Effector memory CD4-positive, alpha-beta T cell (primary cell): ENCODE measurements around the gene PHF14.

Experiments
- DNase-seq, 3 donors: peaks; one replicate each; pipeline ENCODE4 v3.0.0-alpha.2; 2020
- H3K27ac ChIP-seq: 2 replicates; pipeline ENCODE4 v1.7.0; 2013; ENCODE audit warnings: mild to moderate bottlenecking, low read length, moderate library complexity; ENCODE audit not compliant: insufficient read depth, poor library complexity, severe bottlenecking
- H3K27me3 ChIP-seq: replicated peaks from 2 replicates; pipeline ENCODE4 v1.7.0; 2013; ENCODE audit warnings: mild to moderate bottlenecking, low read length; ENCODE audit not compliant: insufficient read depth, control insufficient read depth, poor library complexity, severe bottlenecking
- H3K36me3 ChIP-seq: 2 replicates; pipeline ENCODE4 v1.7.0; 2013; ENCODE audit warnings: mild to moderate bottlenecking, low read length, moderate library complexity; ENCODE audit not compliant: control insufficient read depth, insufficient read depth
- H3K4me1 ChIP-seq: 2 replicates; pipeline ENCODE4 v1.7.0; 2013; ENCODE audit warnings: low read length, mild to moderate bottlenecking; ENCODE audit not compliant: control insufficient read depth, insufficient read depth, poor library complexity, severe bottlenecking
- H3K4me3 ChIP-seq: 2 replicates; pipeline ENCODE4 v1.7.0; 2013; ENCODE audit warnings: low read length, low read depth, mild to moderate bottlenecking; ENCODE audit not compliant: insufficient read depth, poor library complexity, severe bottlenecking
- H3K9me3 ChIP-seq: 2 replicates; pipeline ENCODE4 v1.7.0; 2013; ENCODE audit warnings: mild to moderate bottlenecking, low read length, moderate library complexity; ENCODE audit not compliant: control insufficient read depth

PHF14 gene

DNA sequence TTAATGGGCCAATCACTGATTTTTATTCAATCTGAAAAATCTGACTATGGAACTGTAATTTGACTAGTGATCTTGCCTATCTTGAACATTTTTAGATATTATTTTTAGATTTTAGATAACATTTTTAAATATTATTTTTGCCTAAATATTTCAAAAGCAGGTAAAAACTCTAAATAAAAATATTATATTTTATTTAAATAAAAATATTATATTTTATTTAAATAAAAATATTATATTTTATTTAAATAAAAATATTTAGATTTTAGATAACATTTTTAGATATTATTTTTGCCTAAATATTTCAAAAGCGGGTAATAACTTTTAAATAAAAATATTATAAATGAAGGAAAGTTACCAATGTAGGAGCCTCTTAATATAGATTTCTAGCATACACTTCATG, 187.8 kb downstream of the PHF14 start:
- DNase-seq = no peak
- H3K36me3 ChIP-seq = no peaks in the 10 kb centered on the region

DNA sequence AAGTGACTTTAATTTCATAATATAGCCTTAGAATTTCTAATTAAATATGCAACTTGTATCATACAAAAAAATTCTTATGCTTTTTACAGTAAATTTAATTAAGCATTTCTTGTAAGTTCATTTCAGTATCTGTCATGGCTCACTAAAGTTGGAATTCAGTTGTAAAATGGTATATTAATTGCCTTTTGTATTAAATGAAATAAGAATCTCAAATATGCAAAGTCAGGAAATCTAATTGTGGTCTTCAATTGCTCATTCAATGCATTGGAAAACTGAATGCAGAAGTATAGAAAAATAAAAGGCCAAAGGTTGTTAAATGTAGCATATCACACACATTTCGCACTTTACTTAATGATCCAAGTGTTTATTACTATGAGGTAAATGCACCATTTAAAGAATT, 189.5 kb downstream of the PHF14 start:
- Histone ChIP-seq H3K9me3 (no peaks in the 10 kb centered on the region), H3K36me3 (no peaks in the 10 kb centered on the region), H3K27me3 (no peaks in the 10 kb centered on the region), H3K4me1 (no peaks in the 10 kb centered on the region), H3K4me3 (no peak overlapping the region), H3K27ac (no peak overlapping the region)
- DNase-seq = no peak

More for the DNA sequence above, 187.8 kb downstream of the PHF14 start:
- Histone ChIP-seq H3K27me3 (no peaks in the 10 kb centered on the region), H3K4me1 (no peaks in the 10 kb centered on the region), H3K27ac (no peak overlapping the region), H3K4me3 (no peak overlapping the region), H3K9me3 (no peaks in the 10 kb centered on the region)

DNA sequence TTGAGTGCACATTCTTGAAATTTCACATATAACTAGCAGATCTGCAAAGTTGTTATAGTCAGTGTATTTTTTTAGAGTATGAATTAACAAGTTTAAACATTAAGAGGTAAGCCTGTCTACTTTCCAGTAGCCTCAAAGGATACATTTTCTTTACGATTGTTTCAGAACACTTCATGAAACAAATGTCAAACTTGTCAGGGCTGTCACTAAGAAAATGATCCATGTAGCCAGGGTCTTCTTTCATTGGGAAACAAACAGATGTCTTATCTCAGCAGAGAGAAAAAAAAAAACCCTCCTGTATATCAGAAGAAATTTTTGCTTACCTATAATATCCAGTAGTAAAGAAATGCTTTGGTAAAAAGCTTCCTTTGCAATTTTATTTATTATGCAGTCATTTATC, 192.4 kb downstream of the PHF14 start:
- Histone ChIP-seq H3K27me3 (no peaks in the 10 kb centered on the region), H3K27ac (no peak overlapping the region), H3K9me3 (no peaks in the 10 kb centered on the region), H3K4me1 (no peaks in the 10 kb centered on the region), H3K36me3 (no peaks in the 10 kb centered on the region), H3K4me3 (no peak overlapping the region)
- DNase-seq = no peak

DNA sequence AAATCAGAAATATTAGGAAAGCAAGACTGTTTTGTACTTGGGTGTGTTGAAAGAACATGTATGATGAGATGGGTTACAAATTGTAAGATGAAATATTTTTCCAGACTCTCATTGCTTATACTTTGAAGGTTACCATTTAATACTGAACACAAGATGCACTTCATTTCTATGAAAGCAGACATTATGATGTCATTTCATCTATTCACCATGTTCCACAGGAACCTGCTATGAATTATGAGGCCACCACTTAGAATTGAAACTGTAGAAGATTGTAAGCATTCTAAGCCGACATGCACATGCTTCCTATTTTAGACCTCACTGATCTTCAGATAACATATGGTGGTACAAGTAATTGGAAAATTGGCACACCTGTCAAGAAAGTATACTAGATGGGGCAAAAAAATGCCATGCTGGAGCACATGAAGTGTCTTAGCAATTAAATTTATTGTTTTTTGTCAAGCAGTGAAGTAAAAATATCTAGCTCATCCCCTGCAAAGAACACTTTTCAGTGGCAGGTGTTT, 195.0 kb downstream of the PHF14 start:
- Histone ChIP-seq H3K9me3 (no peaks in the 10 kb centered on the region), H3K4me3 (no peak overlapping the region), H3K36me3 (no peaks in the 10 kb centered on the region), H3K27ac (no peak overlapping the region), H3K27me3 (no peaks in the 10 kb centered on the region), H3K4me1 (no peaks in the 10 kb centered on the region)
- DNase-seq = no peak

DNA sequence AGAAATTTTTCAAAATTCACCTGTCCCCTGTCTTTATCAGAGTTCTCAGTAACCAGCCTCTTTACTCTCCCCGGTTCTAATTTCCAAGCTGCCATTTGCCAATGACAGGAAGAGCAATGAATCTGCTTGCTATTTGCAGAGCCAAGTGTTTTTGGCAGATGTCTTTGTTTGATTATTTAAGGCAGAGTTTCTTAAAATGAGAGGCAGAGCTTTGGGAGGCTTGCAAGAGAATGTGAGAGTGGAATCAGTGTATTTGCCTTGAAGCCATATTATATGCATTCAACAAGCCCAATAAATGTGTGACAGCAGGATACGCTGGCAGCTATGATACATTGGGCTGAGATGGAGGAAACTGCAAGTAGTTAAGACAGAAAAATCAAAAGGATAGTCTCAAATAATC, 196.5 kb downstream of the PHF14 start:
- DNase-seq = no peak
- Histone ChIP-seq H3K27ac (no peak overlapping the region), H3K36me3 (no peaks in the 10 kb centered on the region), H3K9me3 (no peaks in the 10 kb centered on the region), H3K4me1 (no peaks in the 10 kb centered on the region), H3K27me3 (no peaks in the 10 kb centered on the region), H3K4me3 (no peak overlapping the region)

DNA sequence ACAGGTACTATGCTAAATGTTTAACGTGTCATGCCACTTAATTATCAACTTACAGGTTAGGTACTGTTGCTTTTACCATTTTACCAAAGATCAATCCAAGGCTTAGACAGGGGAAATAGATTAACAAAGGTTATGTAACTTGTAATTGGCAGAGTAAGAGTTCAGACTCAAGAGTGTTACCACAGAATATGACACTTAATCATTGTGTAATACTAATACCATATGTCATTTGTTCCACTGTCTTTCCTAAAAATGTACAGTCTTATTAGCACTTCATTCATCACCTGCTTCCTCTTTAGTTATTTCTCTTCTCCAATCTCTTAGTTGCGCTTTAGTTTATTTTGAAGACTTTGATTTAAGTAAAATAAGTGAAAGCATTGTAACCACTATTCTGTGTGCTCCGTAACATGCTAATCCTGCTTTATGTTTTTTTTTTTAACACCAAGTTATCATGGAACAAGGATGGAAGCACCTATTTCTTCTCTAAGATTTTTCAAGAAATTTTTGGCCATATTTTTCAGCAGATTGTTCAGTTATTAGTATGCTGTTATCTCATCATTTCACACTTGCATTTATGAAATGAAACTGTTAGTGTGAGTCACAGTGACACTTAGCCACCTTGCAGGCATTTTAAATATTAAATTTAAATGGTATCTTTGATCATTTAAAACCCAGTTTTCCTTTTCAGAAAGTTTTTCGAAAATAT, 197.3 kb downstream of the PHF14 start:
- no peak for DNase-seq

DNA sequence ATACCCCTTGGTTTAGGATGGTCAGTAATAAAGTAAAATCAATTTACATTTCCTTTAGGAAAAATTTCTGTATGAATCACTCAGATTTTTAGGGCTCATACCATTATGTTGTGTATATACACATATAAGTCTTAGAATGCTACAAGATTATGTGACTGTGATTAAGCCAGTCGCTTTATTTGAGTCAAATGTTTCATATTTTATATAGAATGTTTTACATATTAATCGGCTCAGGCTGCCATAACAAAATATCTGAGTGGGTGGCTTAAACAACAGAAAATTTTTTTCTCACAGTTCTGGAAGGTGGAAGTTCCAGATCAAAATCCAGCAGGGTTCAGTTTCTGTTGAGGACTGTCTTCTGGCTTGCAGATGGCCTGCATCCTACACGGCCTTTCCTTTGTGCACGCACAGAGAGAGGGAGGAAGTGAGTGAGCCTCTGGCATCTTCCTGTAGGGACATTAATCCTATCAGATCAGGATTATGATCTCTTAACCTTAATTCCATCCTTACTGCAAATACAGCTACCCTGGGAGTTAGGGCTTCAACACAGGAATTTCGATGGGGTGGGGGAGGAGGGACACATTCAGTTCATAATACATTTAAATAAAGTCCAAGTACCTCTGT, 198.0 kb downstream of the PHF14 start:
- no peaks in the 10 kb centered on the region for H3K36me3 ChIP-seq
- no peak overlapping the region for H3K27ac ChIP-seq
- no peak for DNase-seq
- no peak overlapping the region for H3K4me3 ChIP-seq
- no peaks in the 10 kb centered on the region for H3K9me3 ChIP-seq
- H3K27me3 ChIP-seq = no peaks in the 10 kb centered on the region
- H3K4me1 ChIP-seq = no peaks in the 10 kb centered on the region

More for the DNA sequence above, 197.3 kb downstream of the PHF14 start:
- Histone ChIP-seq H3K4me1 (no peaks in the 10 kb centered on the region), H3K4me3 (no peak overlapping the region), H3K9me3 (no peaks in the 10 kb centered on the region), H3K36me3 (no peaks in the 10 kb centered on the region), H3K27me3 (no peaks in the 10 kb centered on the region), H3K27ac (no peak overlapping the region)

DNA sequence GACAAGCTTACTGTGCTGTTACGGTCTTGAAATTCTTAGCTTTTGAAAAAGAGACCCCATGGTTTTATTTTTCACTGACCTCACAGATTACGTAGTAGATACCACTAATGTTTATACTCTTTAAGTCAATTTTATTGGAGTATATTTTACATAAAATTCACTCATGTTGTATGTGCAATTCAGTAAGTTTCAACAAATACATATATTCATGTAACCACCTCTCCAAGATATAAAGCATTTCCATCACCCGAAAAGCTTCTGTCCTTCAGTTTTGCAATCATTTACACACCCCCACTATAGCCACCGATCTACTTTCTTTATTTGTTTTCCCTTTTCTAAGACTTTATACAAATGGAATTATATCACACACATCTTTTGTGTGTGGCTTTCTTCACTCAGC, 199.2 kb downstream of the PHF14 start:
- no peak for DNase-seq
- Histone ChIP-seq H3K27me3 (no peaks in the 10 kb centered on the region), H3K27ac (no peak overlapping the region), H3K36me3 (no peaks in the 10 kb centered on the region), H3K9me3 (no peaks in the 10 kb centered on the region), H3K4me1 (no peaks in the 10 kb centered on the region), H3K4me3 (no peak overlapping the region)

DNA sequence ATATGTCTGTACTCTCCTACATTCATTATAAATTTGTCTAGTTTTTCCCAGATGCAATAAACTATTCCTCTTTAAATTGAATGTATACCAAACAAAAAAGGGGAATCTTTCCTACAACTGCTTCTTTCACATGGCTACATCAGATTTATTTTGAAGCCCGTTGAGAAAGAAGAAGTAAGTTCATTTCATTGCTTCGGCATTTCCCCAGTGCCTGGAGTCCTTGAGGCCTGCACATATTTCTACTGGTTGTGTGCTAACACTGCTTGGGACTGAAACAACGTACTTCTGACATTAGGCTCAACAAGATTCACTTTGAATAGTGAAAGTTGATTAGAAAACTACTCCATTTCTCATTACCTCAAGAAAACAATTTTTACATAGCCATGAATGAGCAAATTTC, 201.7 kb downstream of the PHF14 start:
- Histone ChIP-seq H3K27ac (no peak overlapping the region), H3K4me3 (no peak overlapping the region), H3K27me3 (no peaks in the 10 kb centered on the region), H3K9me3 (no peaks in the 10 kb centered on the region), H3K4me1 (no peaks in the 10 kb centered on the region), H3K36me3 (no peaks in the 10 kb centered on the region)
- DNase-seq = no peak

DNA sequence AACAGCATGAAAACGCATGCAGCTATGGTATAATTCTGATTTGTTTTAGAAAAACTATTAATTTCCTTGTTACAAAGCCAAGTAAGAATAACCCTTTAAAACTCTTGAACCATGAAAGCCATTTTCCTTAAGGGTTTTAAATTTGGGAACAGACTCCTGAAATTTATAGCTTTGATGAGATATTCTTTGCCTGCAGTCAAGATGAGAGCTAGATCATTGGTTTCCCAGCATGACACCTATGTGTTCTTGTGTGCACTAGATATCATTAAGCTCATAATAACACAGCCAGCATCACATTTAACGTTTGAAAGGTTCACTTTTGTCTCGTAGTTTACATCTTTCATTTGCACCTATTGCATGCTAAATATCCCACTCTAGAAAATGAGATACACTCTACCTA, 202.2 kb downstream of the PHF14 start:
- Histone ChIP-seq H3K4me1 (no peaks in the 10 kb centered on the region), H3K27ac (no peak overlapping the region), H3K9me3 (no peaks in the 10 kb centered on the region), H3K27me3 (no peaks in the 10 kb centered on the region), H3K4me3 (no peak overlapping the region), H3K36me3 (no peaks in the 10 kb centered on the region)
- no peak for DNase-seq
